NCI-H1417 treated with DMSO at 0.1 percent for 48 hours (cell line): ENCODE results near the gene DOCK4.

Experiments used
- DNase-seq: peaks from one replicate; lab custom pipeline; 2025; lab: John Stamatoyannopoulos, UW

DOCK4 gene

GRCh38 chr7:112053737-112054069 lies 152.5 kb downstream of the DOCK4 start:
- DNase-seq, result no peak

DNA sequence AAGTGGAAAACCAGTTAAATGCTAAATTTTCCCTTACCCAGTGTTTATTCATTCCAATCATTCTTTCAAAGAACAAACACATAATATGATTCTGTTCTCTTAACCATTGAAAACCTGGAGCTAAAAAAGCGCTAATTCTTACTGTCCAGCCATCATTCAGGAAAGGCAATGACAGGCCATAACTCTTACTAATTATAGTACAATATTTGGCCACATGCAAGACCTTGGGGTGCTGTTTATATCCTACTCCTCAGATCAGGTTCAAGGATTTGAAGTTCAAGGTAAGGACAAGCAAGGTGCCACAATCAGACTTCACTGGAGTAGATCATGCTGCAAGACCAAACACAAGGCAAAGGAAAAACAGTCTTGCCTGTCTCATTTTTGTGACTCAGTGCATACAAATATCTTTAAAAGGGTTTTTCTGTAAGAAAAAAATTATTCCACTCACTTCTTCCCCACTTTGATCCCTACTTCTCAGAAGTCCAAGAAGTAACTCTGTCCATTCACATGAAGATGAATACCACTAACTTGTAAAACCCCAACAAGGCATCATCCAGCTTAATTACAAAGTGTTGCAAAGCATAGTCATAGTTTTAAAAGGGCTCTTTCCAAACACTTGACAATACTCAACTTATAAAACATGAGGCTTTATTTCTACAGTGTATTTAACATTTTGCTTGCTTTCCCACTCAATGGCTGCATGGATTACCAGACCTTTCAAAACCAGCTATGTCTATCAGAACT lies 153.0 kb downstream of the DOCK4 start:
- no peak for DNase-seq

- DNase-seq, result no peak
Measured at GRCh38 chr7:112052498-112052897, 153.7 kb downstream of the DOCK4 start.

DNA sequence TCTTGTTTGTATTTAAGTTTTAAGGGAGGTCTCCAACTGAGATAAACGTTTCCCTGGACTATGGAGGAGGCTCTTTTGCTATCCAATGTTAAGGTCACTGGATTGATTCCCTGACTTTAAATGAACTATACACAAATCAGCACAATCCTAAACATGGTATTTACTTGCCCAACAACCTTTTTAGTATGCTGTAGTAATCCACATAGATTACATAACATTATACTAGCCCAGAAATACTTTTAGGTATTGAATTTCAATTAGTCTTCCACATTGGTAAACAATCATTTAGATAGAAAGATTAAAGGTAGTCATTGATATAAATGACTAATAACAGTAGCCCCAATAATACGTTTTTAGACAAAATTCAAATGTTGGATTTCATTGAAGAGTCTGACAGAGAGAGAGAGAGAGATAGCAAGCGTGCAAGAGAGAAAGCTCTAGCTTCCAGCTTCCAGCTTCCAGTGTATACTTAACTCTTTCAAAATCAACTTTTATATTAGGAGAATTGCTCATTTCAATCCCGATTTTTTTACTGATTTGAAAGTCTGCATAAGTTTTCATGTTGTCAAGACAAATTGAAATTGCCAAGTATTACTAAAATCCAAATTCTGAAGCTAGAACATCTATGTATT lies 155.8 kb downstream of the DOCK4 start:
- DNase-seq, result no peak

- no peak for DNase-seq
Measured at GRCh38 chr7:112049555-112050249, 156.5 kb downstream of the DOCK4 start.

GRCh38 chr7:112047421-112047820 lies 158.8 kb downstream of the DOCK4 start:
- no peak for DNase-seq

DNA sequence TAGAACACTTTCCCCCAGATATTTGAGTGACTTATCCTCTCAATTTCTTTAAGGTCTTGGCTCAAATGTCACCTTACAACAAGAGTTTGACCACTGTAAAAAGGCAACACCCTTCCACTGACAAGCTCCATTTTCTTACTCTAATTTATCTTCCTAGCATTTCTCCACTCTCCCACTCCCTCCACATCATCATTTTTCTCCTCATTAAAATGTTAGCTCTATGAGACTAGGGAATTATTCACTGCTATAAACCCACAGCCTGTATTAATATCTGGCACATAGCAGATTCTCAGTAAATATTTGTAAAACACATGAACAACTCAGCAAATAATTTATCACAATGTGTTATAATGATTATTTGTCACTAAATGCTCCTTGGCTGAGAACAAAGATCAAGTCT lies 161.0 kb downstream of the DOCK4 start:
- DNase-seq, result no peak

DNA sequence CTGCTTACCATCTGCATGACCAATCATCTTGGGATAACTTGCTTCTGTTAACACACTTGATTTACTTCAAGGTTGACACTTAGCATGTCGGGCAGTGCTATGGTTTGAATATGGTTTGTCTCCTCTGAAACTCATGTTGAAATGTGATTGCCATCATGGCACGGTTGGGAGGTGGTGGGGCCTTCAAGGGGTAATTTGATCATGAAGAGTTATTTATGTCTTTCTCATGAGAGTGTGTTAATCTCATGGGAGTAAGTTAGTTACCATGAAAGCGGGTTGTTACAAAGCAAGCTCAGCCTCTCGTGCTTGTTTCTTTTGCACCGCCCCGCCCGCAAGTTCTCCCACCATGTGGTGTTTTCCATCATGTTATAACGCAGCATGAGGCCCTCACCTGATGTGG lies 163.6 kb downstream of the DOCK4 start:
- DNase-seq, result no peak

- no peak for DNase-seq
Measured at GRCh38 chr7:112038353-112038752, 167.8 kb downstream of the DOCK4 start.

DNA sequence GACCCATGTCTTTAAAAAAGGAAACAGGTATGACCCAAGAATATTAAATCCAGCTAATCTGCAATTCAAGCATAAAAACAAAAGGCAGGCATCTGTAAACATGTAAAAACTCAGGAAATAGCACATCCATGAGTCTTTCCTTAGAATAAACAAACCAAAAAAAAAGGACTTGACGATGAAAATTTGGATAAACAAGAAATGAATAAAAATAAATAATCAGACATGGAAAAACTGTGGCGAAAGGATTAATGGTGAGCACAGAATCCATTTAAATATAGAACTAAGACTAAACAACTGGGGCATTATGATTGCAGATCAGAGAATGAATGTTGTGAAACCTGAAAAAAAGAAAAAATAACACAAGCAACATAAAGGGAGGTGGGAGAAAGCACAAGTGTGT lies 170.1 kb downstream of the DOCK4 start:
- DNase-seq, result no peak

DNA sequence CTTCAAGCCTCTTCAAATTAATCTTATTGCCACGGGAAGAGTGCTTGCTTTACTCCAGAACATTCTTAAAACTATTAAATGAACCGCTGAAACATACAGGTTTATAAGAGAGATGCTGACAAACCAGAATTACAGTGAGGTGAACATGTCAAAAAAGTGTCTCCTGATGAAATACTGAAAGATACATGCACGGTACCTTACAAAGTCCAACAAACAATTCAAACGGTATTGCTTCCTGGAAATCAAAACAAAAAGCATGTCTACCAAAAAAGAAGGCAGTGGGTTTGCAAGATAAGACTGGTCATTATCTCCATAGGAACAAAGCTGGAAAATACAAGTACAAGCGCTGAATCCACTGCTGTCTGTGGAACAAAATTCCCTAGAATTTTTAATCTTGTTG lies 174.5 kb downstream of the DOCK4 start:
- DNase-seq, result no peak

DNA sequence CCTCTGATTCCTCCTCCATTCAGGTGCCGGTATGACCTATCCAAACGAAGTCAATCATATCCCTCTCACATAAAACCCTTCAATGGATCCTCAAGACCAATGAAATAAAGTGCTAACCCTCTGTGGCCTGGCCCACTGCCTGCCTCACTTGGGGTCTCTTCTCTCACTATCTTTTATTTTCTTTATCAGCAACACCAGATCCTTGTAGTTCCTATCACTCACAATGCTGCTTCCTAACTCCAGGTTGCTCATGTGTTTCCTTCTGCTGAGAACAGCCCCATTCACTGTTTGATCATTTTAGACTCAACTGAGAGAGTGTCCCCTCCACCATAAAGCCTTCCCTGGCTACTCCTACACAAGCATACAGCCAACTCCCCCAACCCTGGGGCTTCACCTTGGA lies 180.6 kb downstream of the DOCK4 start:
- DNase-seq, result no peak

- no peak for DNase-seq
Measured at GRCh38 chr7:112023786-112024185, 182.4 kb downstream of the DOCK4 start.

- DNase-seq, result no peak
Measured at GRCh38 chr7:112023282-112023681, 182.9 kb downstream of the DOCK4 start.

DNA sequence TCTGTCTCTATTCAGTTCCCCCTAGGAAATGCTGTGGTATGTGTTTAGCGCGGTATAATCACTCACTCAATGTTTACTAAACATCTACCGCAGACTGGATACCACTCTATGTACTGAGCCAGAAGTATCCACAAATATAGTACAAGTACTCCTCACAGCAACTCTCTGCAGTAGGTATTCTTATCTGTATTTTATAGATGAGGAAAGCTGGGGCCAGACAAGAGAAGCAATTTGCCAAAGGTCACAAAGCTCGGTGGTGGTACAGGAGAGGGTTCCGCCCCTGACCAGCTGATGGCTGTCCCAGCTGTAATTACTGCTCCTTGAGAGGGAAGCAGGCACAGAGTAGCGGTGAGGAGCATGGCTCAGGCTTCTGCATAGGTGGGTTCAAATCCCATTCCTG lies 184.1 kb downstream of the DOCK4 start:
- no peak for DNase-seq

DNA sequence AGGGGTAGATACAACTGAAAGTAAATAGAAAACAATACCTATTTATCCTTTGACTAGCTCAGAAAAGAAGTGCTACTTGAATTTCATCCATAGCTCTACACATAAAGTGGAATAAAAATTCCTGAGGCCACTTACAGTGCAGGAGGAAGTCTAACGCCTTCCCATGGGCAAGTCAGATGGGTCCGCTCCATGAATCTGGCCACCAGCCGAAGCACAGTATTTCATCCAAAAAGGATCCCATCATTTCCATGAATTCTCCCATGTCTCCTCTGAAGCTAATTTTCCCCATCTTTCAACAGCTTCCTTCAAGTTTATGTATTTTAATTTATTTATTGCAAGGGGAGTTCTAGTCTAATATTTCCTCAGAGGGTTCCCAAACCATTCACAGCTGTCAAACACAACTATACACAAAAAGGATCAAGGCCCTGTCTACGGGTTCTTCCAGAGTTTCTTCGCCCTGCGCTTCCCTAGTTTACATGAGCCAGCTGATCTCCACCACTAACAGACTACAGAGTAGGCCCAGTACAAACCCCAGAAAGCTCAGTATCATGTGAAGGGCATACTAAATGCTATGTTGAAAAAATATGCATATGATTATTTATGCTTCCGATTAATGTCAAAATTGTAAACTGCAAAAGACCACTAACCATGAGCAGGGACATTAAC lies 184.7 kb downstream of the DOCK4 start:
- no peak for DNase-seq

- no peak for DNase-seq
Measured at GRCh38 chr7:112020800-112021199, 185.4 kb downstream of the DOCK4 start.

DNA sequence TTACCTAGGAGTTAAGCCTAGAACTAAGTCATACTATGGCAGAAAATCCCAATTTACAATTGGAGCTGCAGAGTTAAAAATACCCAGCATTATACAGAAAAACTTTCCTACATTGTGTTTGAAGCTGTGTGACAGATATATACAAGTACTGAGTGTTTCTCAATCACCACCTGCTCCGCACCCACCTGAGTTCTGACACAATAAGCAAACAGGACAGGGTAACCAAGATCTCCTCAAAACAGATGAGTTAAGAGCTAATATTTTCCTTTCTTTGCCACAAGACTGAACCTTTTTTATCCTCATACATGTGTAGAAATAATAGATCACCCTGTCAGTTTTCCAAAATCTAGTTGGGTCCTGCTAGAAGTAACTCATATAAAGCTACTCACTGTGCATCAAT lies 186.3 kb downstream of the DOCK4 start:
- DNase-seq, result no peak

DNA sequence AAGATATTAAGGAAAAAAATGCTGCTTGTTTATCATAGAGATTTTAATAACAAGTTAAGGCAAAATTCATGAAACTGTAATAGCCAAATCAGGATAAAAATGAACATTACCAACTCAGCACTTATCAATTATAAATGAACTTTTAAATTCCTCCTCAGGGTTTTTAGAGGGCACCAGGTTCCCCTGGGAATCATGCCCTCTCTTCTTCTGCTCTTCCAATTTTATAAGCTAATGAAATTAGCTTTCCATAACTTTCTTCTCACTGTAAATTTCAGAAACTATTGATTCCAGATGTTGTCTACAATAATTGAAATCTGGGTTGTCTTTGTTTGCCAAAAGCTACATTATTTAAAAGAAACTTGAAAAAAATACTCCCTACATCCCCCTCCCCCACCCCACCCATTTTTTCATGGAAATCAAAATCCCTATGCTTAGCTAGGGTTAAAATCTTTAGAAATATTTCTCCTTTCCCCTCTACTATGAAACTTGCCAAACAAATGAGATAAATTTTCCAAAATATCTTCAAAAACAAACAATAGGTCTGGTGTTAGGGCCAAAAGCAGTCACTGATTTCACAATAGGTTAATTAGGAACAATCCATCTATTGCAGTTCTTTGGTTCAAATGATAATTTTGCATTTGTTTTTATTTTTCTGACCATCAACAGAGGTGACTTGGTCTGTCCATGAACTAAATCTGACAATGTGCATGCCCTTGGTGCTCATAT lies 187.7 kb downstream of the DOCK4 start:
- DNase-seq, result no peak

DNA sequence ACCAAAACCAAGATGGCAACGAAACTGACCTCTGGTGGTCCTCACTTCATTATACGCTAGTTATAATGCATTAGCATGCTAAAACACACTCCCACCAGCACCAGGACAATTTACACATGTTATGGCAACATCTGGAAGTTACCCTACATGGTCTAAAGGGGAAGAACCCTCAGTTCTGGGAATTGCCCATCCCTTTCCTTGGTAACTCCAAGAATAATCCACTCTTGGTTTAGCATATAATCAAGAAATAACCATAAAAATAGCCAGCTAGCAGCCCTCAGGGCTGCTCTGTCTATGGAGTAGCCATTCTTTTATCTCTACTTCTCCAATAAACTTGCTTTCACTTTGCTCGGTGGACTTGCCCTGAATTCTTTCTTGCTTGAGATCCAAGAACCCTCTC lies 191.1 kb downstream of the DOCK4 start:
- DNase-seq, result no peak

- no peak for DNase-seq
Measured at GRCh38 chr7:112014347-112014746, 191.9 kb downstream of the DOCK4 start.

DNA sequence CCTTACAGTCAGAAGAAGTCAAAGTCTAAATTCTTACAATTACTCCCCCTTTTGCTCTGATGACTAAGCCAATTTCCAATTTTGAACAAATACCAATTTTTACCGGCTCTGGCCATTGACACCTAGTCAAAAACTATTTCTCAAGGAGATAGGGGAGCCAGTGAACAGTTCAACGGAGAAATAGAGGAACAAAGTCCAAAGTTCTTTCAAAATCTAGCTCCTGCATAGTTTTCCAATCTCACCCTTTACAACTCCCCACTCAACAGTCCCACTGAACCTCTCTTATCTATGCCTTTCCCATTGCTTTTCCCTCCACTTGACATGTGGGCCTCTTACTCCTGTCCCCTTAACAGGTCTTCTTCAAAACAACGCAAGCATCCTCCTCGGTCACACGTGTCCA lies 192.9 kb downstream of the DOCK4 start:
- DNase-seq, result no peak
